ENCODE results near the gene KCNIP1. TPM values are rescaled to one million over a fixed set of nuclear protein-coding genes. Genes with fewer than 3 reads are reported as not detected.

The KCNIP1 gene
- total RNA-seq, 2 experiments from 2014 or later = not detected

- DNase-seq (no peak), ATAC-seq (ENCODE audit: poor library complexity) (no peak)
- Mint-ChIP-seq H3K27ac (no peak overlapping the region), H3K27me3 (no peaks in the 10 kb centered on the region), H3K4me3 (no peak overlapping the region), H3K9me3 (no peaks in the 10 kb centered on the region), H3K4me1 (ENCODE audit: low read depth) (no peaks in the 10 kb centered on the region), H3K36me3 (ENCODE audit: low read depth) (no peaks in the 10 kb centered on the region)
- no peaks in the 10 kb centered on the region for H3K9me3 ChIP-seq (ENCODE audit: control insufficient read depth in 1 of 2, insufficient read depth in 1 of 2, low read length in 2 of 2)
- no peaks in the 10 kb centered on the region for H3K4me1 ChIP-seq (ENCODE audit: insufficient read depth, low read length)
- CTCF ChIA-PET = no interaction called here
- no peaks in the 10 kb centered on the region for H3K36me3 ChIP-seq (ENCODE audit: insufficient read depth, low read length)
- no peak overlapping the region for H3K27ac ChIP-seq (ENCODE audit: low read depth in 1 of 2, low read length in 2 of 2)
- H3K4me3 ChIP-seq (ENCODE audit: low read length) = no peak overlapping the region
- POLR2A ChIA-PET = no interaction called here
- intact Hi-C loops (cut with DNase I, micrococcal nuclease) = no loop called here
- peaks cover 2 to 6% of the 10 kb centered on the region in 2 experiments for H3K27me3 ChIP-seq (ENCODE audit: control insufficient read depth in 1 of 2, insufficient read depth in 2 of 2, low read length in 2 of 2)
- TF ChIP-seq CTCF (IDR thresholded peaks at IDR 0.05) = no peak
These were observed 278.6 kb downstream of the KCNIP1 start for GRCh38 chr5:170782438-170782837.

- no peak for ATAC-seq (ENCODE audit: poor library complexity)
- H3K36me3 ChIP-seq (ENCODE audit: insufficient read depth, low read length) = no peaks in the 10 kb centered on the region
- no peak for DNase-seq
- ChIA-PET POLR2A (no interaction called here), CTCF (no interaction called here)
- peaks cover 2 to 6% of the 10 kb centered on the region in 2 experiments for H3K27me3 ChIP-seq (ENCODE audit: control insufficient read depth in 1 of 2, insufficient read depth in 2 of 2, low read length in 2 of 2)
- H3K4me1 ChIP-seq (ENCODE audit: insufficient read depth, low read length) = no peaks in the 10 kb centered on the region
- no peak for TF ChIP-seq CTCF (IDR thresholded peaks at IDR 0.05)
- Mint-ChIP-seq H3K4me3 (no peak within 1 kb of the TSS), H3K36me3 (ENCODE audit: low read depth) (no peaks in the 10 kb centered on the region), H3K27me3 (no peaks in the 10 kb centered on the region), H3K27ac (no peak within 1 kb of the TSS), H3K9me3 (no peaks in the 10 kb centered on the region), H3K4me1 (ENCODE audit: low read depth) (no peaks in the 10 kb centered on the region)
- no peak within 1 kb of the TSS for H3K4me3 ChIP-seq (ENCODE audit: low read length)
- no peaks in the 10 kb centered on the region for H3K9me3 ChIP-seq (ENCODE audit: control insufficient read depth in 1 of 2, insufficient read depth in 1 of 2, low read length in 2 of 2)
- H3K27ac ChIP-seq (ENCODE audit: low read depth in 1 of 2, low read length in 2 of 2) = no peak within 1 kb of the TSS
- intact Hi-C loops (cut with DNase I, micrococcal nuclease) = no loop called here
These were observed 279.9 kb downstream of the KCNIP1 start, which contains the start of gene GABRP for GRCh38 chr5:170783498-170784247. Gene GABRP, plus strand, starts transcription at chr5:170783725. Its CDS starts 4,891 bp downstream, at chr5:170788616.

GRCh38 chr5:170785416-170785815 lies 281.6 kb downstream of the KCNIP1 start:
- no peak overlapping the region for H3K27ac ChIP-seq (ENCODE audit: low read depth in 1 of 2, low read length in 2 of 2)
- H3K36me3 ChIP-seq (ENCODE audit: insufficient read depth, low read length) = no peaks in the 10 kb centered on the region
- H3K36me3 Mint-ChIP-seq (ENCODE audit: low read depth) = no peaks in the 10 kb centered on the region
- H3K4me1 ChIP-seq (ENCODE audit: insufficient read depth, low read length) = no peaks in the 10 kb centered on the region
- no peaks in the 10 kb centered on the region for H3K4me1 Mint-ChIP-seq (ENCODE audit: low read depth)
- H3K27me3 ChIP-seq (ENCODE audit: control insufficient read depth in 1 of 2, insufficient read depth in 2 of 2, low read length in 2 of 2) = peaks cover 2 to 6% of the 10 kb centered on the region in 2 experiments
- no peak for TF ChIP-seq CTCF (IDR thresholded peaks at IDR 0.05)
- no peak overlapping the region for H3K4me3 Mint-ChIP-seq
- no peak for ATAC-seq (ENCODE audit: poor library complexity)
- no peaks in the 10 kb centered on the region for H3K9me3 ChIP-seq (ENCODE audit: control insufficient read depth in 1 of 2, insufficient read depth in 1 of 2, low read length in 2 of 2)
- CTCF ChIA-PET = no interaction called here
- H3K4me3 ChIP-seq (ENCODE audit: low read length) = no peak overlapping the region
- intact Hi-C loops (cut with DNase I, micrococcal nuclease) = no loop called here
- H3K27ac Mint-ChIP-seq = no peak overlapping the region
- H3K9me3 Mint-ChIP-seq = no peaks in the 10 kb centered on the region
- POLR2A ChIA-PET = no interaction called here
- DNase-seq = no peak
- no peaks in the 10 kb centered on the region for H3K27me3 Mint-ChIP-seq

Other genes with a start within 250 kb of the KCNIP1 start
- 100 to 1,000 TPM; 154 to 155 TPM for gene LCP2, start 206.2 kb upstream of the KCNIP1 start, total RNA-seq
- gene KCNMB1, start 114.7 kb upstream of the KCNIP1 start, total RNA-seq = under 1 TPM; 0.06 to 0.11 TPM

All from CD4-positive, alpha-beta T cell (primary cell).